ENCODE measurements around the gene LAMB4. TPM values are rescaled to one million over a fixed set of nuclear protein-coding genes. Genes with fewer than 3 reads are reported as not detected.

The LAMB4 gene
- total RNA-seq, result not detected
- polyA plus RNA-seq, result not detected

- no peak within 1 kb of the TSS for H3K4me3 Mint-ChIP-seq
- no peak for DNase-seq
- Histone ChIP-seq H3K27me3 (ENCODE audit: insufficient read depth, low read length, poor library complexity, severe bottlenecking) (no peaks in the 10 kb centered on the region), H3K4me1 (ENCODE audit: insufficient read depth, low read length) (peaks cover 4% of the 10 kb centered on the region), H3K4me3 (ENCODE audit: low read length) (no peak within 1 kb of the TSS), H3K36me3 (ENCODE audit: insufficient read depth, low read length) (no peaks in the 10 kb centered on the region), H3K27ac (ENCODE audit: low read depth, low read length) (no peak within 1 kb of the TSS), H3K9me3 (ENCODE audit: low read length) (no peaks in the 10 kb centered on the region)
- no peak within 1 kb of the TSS for H3K27ac Mint-ChIP-seq
- H3K27me3 Mint-ChIP-seq, result peaks cover 0 to 7% of the 10 kb centered on the region in 2 donors
- H3K36me3 Mint-ChIP-seq, result no peaks in the 10 kb centered on the region
- peaks cover 5% of the 10 kb centered on the region in 3 donors for H3K4me1 Mint-ChIP-seq
- POLR2A ChIA-PET, result no interaction called here
- H3K9me3 Mint-ChIP-seq, result no peaks in the 10 kb centered on the region
- CTCF ChIA-PET, result no interaction called here
Observed at GRCh38 chr7:108130261-108130660, at the start of gene LAMB4. LAMB4 (minus strand) TSS chr7:108130361; CDS start chr7:108123164, 7,197 bp downstream.

DNA sequence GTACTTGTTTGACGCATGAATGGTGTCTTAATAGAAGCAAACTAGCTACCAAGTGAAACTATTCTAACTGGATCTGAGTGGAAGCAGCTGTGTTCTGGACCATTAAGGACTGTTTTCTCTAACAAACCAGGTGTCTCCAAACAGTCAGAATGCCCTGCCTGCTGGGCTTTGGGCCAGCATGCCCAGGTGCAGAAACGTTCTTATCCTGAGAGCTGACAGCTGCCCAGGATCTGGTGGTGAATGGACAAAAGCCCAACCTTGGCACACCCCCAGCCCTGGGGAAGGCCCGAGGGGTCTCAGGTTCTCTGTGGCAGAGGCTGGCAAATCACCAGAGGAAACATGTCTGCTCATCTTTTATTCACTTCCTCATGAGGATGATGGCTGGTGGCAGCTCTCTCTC lies 48.2 kb upstream of the LAMB4 start:
- H3K4me3 Mint-ChIP-seq, result no peak overlapping the region
- H3K27ac Mint-ChIP-seq, result no peak overlapping the region
- H3K27me3 Mint-ChIP-seq, result peaks cover 4 to 13% of the 10 kb centered on the region in 2 donors
- POLR2A ChIA-PET, result no interaction called here
- H3K4me1 Mint-ChIP-seq, result no peaks in the 10 kb centered on the region
- Histone ChIP-seq H3K27ac (ENCODE audit: low read depth, low read length) (no peak overlapping the region), H3K27me3 (ENCODE audit: insufficient read depth, low read length, poor library complexity, severe bottlenecking) (no peaks in the 10 kb centered on the region), H3K4me3 (ENCODE audit: low read length) (no peak overlapping the region), H3K36me3 (ENCODE audit: insufficient read depth, low read length) (no peaks in the 10 kb centered on the region), H3K4me1 (ENCODE audit: insufficient read depth, low read length) (no peaks in the 10 kb centered on the region), H3K9me3 (ENCODE audit: low read length) (no peaks in the 10 kb centered on the region)
- CTCF ChIA-PET, result no interaction called here
- H3K9me3 Mint-ChIP-seq, result no peaks in the 10 kb centered on the region
- H3K36me3 Mint-ChIP-seq, result no peaks in the 10 kb centered on the region
- DNase-seq, result no peak

- no peak for DNase-seq
- CTCF ChIA-PET, result interaction anchor here (1.5 kb wide), 1 partner anchor 10 kb away, joined by 3 read pairs; no protein-coding TSS in a partner anchor
- no peak overlapping the region for H3K4me3 ChIP-seq (ENCODE audit: low read length)
- Mint-ChIP-seq H3K9me3 (peaks cover 0 to 1% (median 0%) of the 10 kb centered on the region in 5 donors), H3K4me3 (no peak overlapping the region), H3K27me3 (peaks cover 5 to 18% of the 10 kb centered on the region in 2 donors), H3K27ac (no peak overlapping the region), H3K36me3 (no peaks in the 10 kb centered on the region), H3K4me1 (no peaks in the 10 kb centered on the region)
- H3K4me1 ChIP-seq (ENCODE audit: insufficient read depth, low read length), result no peaks in the 10 kb centered on the region
- no peaks in the 10 kb centered on the region for H3K27me3 ChIP-seq (ENCODE audit: insufficient read depth, low read length, poor library complexity, severe bottlenecking)
- POLR2A ChIA-PET, result no interaction called here
- H3K36me3 ChIP-seq (ENCODE audit: insufficient read depth, low read length), result no peaks in the 10 kb centered on the region
- H3K9me3 ChIP-seq (ENCODE audit: low read length), result no peaks in the 10 kb centered on the region
- H3K27ac ChIP-seq (ENCODE audit: low read depth, low read length), result no peak overlapping the region
Observed at GRCh38 chr7:108171164-108171563, 41.0 kb upstream of the LAMB4 start.

DNA sequence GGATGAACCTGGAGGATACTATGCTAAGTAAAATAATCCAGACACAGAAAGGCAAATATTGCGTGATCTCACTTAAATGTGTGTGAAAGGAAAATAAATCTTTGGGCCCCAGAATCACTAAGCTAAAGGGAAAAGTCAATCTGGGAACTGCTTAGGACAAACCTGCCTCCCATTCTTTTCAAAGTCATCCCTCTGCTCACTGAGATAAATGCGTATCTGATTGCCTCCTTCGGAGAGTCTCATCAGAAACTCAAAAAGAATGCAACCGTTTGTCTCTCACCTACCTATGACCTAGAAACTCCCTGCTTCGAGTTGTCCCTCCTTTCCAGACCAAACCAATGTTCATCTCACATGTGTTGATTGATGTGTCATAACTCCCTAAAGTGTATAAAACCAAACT lies 40.1 kb upstream of the LAMB4 start:
- Mint-ChIP-seq H3K27ac (no peak overlapping the region), H3K36me3 (no peaks in the 10 kb centered on the region), H3K27me3 (peaks cover 5 to 18% of the 10 kb centered on the region in 2 donors), H3K9me3 (peaks cover 0 to 1% (median 0%) of the 10 kb centered on the region in 5 donors), H3K4me1 (no peaks in the 10 kb centered on the region), H3K4me3 (no peak overlapping the region)
- H3K4me3 ChIP-seq (ENCODE audit: low read length), result no peak overlapping the region
- H3K4me1 ChIP-seq (ENCODE audit: insufficient read depth, low read length), result no peaks in the 10 kb centered on the region
- H3K27ac ChIP-seq (ENCODE audit: low read depth, low read length), result no peak overlapping the region
- ChIA-PET CTCF (interaction anchor here (1.5 kb wide), 1 partner anchor 11 kb away, joined by 3 read pairs; no protein-coding TSS in a partner anchor), POLR2A (no interaction called here)
- no peak for DNase-seq
- H3K9me3 ChIP-seq (ENCODE audit: low read length), result no peaks in the 10 kb centered on the region
- no peaks in the 10 kb centered on the region for H3K36me3 ChIP-seq (ENCODE audit: insufficient read depth, low read length)
- no peaks in the 10 kb centered on the region for H3K27me3 ChIP-seq (ENCODE audit: insufficient read depth, low read length, poor library complexity, severe bottlenecking)

GRCh38 chr7:108167460-108167859 lies 37.3 kb upstream of the LAMB4 start:
- H3K9me3 ChIP-seq (ENCODE audit: low read length), result no peaks in the 10 kb centered on the region
- H3K4me3 Mint-ChIP-seq, result no peak overlapping the region
- H3K27ac Mint-ChIP-seq, result no peak overlapping the region
- no peaks in the 10 kb centered on the region for H3K4me1 Mint-ChIP-seq
- no peaks in the 10 kb centered on the region for H3K27me3 ChIP-seq (ENCODE audit: insufficient read depth, low read length, poor library complexity, severe bottlenecking)
- CTCF ChIA-PET, result no interaction called here
- no peaks in the 10 kb centered on the region for H3K36me3 ChIP-seq (ENCODE audit: insufficient read depth, low read length)
- H3K4me1 ChIP-seq (ENCODE audit: insufficient read depth, low read length), result no peaks in the 10 kb centered on the region
- no peak for DNase-seq
- H3K4me3 ChIP-seq (ENCODE audit: low read length), result no peak overlapping the region
- POLR2A ChIA-PET, result no interaction called here
- H3K36me3 Mint-ChIP-seq, result no peaks in the 10 kb centered on the region
- peaks cover 7 to 9% of the 10 kb centered on the region in 2 donors for H3K27me3 Mint-ChIP-seq
- H3K9me3 Mint-ChIP-seq, result peaks cover 0 to 2% (median 0%) of the 10 kb centered on the region in 5 donors
- H3K27ac ChIP-seq (ENCODE audit: low read depth, low read length), result no peak overlapping the region

GRCh38 chr7:108166687-108167086 lies 36.5 kb upstream of the LAMB4 start:
- POLR2A ChIA-PET, result no interaction called here
- CTCF ChIA-PET, result interaction anchor here (0.7 kb wide), 1 partner anchor 8 kb away, joined by 3 read pairs; no protein-coding TSS in a partner anchor
- Mint-ChIP-seq H3K4me1 (no peaks in the 10 kb centered on the region), H3K27ac (no peak overlapping the region), H3K36me3 (no peaks in the 10 kb centered on the region), H3K27me3 (peaks cover 7 to 8% of the 10 kb centered on the region in 2 donors), H3K4me3 (no peak overlapping the region), H3K9me3 (peaks cover 0 to 2% (median 0%) of the 10 kb centered on the region in 5 donors)
- no peak overlapping the region for H3K27ac ChIP-seq (ENCODE audit: low read depth, low read length)
- DNase-seq, result no peak
- no peak overlapping the region for H3K4me3 ChIP-seq (ENCODE audit: low read length)
- H3K27me3 ChIP-seq (ENCODE audit: insufficient read depth, low read length, poor library complexity, severe bottlenecking), result no peaks in the 10 kb centered on the region
- H3K4me1 ChIP-seq (ENCODE audit: insufficient read depth, low read length), result no peaks in the 10 kb centered on the region
- no peaks in the 10 kb centered on the region for H3K9me3 ChIP-seq (ENCODE audit: low read length)
- H3K36me3 ChIP-seq (ENCODE audit: insufficient read depth, low read length), result no peaks in the 10 kb centered on the region

DNA sequence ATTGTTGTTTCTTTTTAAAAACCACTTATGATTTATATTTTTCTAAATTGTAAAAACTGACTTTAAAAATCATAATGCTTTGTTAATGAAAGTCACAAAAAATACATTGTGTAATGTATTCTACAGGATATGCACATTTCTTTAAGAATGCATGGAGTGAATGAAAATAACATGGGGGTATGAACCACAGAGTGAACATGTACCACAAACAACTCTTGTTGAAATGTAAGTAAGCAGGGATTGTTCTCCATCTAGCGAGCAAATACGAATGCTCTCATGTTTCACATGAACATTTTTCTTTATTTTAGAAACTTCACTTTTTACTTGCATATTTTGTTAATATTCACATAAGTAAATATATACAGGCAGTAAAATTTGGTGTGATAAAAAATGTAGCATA lies 35.6 kb upstream of the LAMB4 start:
- Histone ChIP-seq H3K4me3 (ENCODE audit: low read length) (no peak overlapping the region), H3K36me3 (ENCODE audit: insufficient read depth, low read length) (no peaks in the 10 kb centered on the region), H3K27ac (ENCODE audit: low read depth, low read length) (no peak overlapping the region), H3K27me3 (ENCODE audit: insufficient read depth, low read length, poor library complexity, severe bottlenecking) (no peaks in the 10 kb centered on the region), H3K4me1 (ENCODE audit: insufficient read depth, low read length) (no peaks in the 10 kb centered on the region), H3K9me3 (ENCODE audit: low read length) (no peaks in the 10 kb centered on the region)
- Mint-ChIP-seq H3K36me3 (no peaks in the 10 kb centered on the region), H3K9me3 (peaks cover 0 to 2% (median 0%) of the 10 kb centered on the region in 5 donors), H3K27ac (no peak overlapping the region), H3K4me1 (no peaks in the 10 kb centered on the region), H3K27me3 (peaks cover 8 to 9% of the 10 kb centered on the region in 2 donors), H3K4me3 (no peak overlapping the region)
- POLR2A ChIA-PET, result no interaction called here
- no peak for DNase-seq
- CTCF ChIA-PET, result no interaction called here

DNA sequence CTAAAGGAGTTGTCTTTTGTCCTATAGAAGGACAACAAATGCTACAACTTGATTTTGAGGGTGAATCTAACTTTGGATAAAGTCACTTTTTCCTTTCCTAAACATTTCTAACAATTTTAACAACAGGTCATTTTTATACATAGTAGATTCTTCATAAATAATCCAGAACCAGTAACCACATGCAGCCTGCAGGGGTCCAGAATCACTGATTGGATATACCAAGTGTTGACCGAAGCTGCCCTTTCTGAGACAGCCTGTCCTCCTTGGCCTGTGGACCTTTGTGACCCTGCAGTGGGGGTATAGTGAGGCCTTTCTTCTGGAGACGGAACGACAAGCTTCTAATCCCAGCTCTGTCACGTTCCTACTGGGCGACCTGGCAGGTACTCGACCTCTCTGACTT lies 34.8 kb upstream of the LAMB4 start:
- no peak for DNase-seq
- Histone ChIP-seq H3K36me3 (ENCODE audit: insufficient read depth, low read length) (no peaks in the 10 kb centered on the region), H3K9me3 (ENCODE audit: low read length) (no peaks in the 10 kb centered on the region), H3K4me3 (ENCODE audit: low read length) (no peak overlapping the region), H3K27me3 (ENCODE audit: insufficient read depth, low read length, poor library complexity, severe bottlenecking) (no peaks in the 10 kb centered on the region), H3K27ac (ENCODE audit: low read depth, low read length) (no peak overlapping the region), H3K4me1 (ENCODE audit: insufficient read depth, low read length) (no peaks in the 10 kb centered on the region)
- Mint-ChIP-seq H3K36me3 (no peaks in the 10 kb centered on the region), H3K9me3 (peaks cover 0 to 2% (median 0%) of the 10 kb centered on the region in 5 donors), H3K27ac (no peak overlapping the region), H3K27me3 (peaks cover 5 to 9% of the 10 kb centered on the region in 2 donors), H3K4me3 (no peak overlapping the region), H3K4me1 (no peaks in the 10 kb centered on the region)
- CTCF ChIA-PET, result no interaction called here
- POLR2A ChIA-PET, result no interaction called here

DNA sequence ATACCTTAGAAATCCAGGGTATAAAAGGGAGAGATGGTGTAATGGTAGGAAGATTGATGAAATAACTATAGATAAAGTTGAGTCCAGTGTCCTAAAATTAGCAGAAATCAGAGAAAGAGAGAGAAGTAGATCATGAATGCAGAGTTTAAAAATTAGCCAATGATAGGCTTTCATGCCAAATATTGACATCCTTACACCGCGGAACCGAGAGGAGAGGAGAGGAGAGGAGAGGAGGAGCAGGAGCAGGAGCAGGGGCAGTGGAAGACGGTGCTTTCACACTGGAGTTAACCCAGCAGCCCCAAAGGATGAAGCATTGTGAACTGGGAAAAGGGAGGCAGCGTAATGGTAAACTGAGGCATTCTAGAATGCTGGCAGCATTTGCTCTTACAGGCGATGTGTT lies 34.2 kb upstream of the LAMB4 start:
- Histone ChIP-seq H3K27ac (ENCODE audit: low read depth, low read length) (no peak overlapping the region), H3K4me3 (ENCODE audit: low read length) (no peak overlapping the region), H3K27me3 (ENCODE audit: insufficient read depth, low read length, poor library complexity, severe bottlenecking) (no peaks in the 10 kb centered on the region), H3K4me1 (ENCODE audit: insufficient read depth, low read length) (no peaks in the 10 kb centered on the region), H3K36me3 (ENCODE audit: insufficient read depth, low read length) (no peaks in the 10 kb centered on the region), H3K9me3 (ENCODE audit: low read length) (no peaks in the 10 kb centered on the region)
- H3K27ac Mint-ChIP-seq, result no peak overlapping the region
- ChIA-PET POLR2A (no interaction called here), CTCF (no interaction called here)
- H3K4me1 Mint-ChIP-seq, result no peaks in the 10 kb centered on the region
- no peak for DNase-seq
- no peaks in the 10 kb centered on the region for H3K36me3 Mint-ChIP-seq
- H3K9me3 Mint-ChIP-seq, result peaks cover 0 to 2% (median 0%) of the 10 kb centered on the region in 5 donors
- no peak overlapping the region for H3K4me3 Mint-ChIP-seq
- H3K27me3 Mint-ChIP-seq, result peaks cover 5 to 14% of the 10 kb centered on the region in 2 donors
